Psoas muscle (tissue), 8 donors: ENCODE data around the gene MTG1. TPM values are rescaled to one million over a fixed set of nuclear protein-coding genes. Genes with fewer than 3 reads are reported as not detected.

ENCODE experiments used
- ATAC-seq, 4 donors: fragments of 200-7000 bp; cut with Tn5 transposase; one replicate each; pipeline ENCODE4 v1.9.1; 2020; ENCODE audit warnings: moderate library complexity in 3 of 4, mild to moderate bottlenecking in 2 of 4
- DNase-seq, 2 donors: peaks; one replicate each; pipeline ENCODE4 v3.0.0-alpha.2; 2020
- H3K27ac ChIP-seq: fragments of 200-600 bp; one replicate; pipeline ENCODE4 v1.8.0; 2022
- H3K27me3 ChIP-seq, 3 donors: fragments of 200-600 bp in 1 of 3; one replicate each; pipeline versions ENCODE4 v1.6.1 to v1.8.0; 2013 to 2022; ENCODE audit warnings: low read length in 2 of 3, mild to moderate bottlenecking in 2 of 3, moderate library complexity in 1 of 3; ENCODE audit not compliant: insufficient read depth in 3 of 3
- H3K36me3 ChIP-seq, 2 donors: fragments of 200-600 bp in 1 of 2; one replicate each; pipeline versions ENCODE4 v1.6.1 to v1.8.0; 2013 to 2022; ENCODE audit warnings: low read depth in 1 of 2, mild to moderate bottlenecking in 1 of 2, moderate library complexity in 1 of 2; ENCODE audit not compliant: insufficient read depth in 1 of 2
- H3K4me1 ChIP-seq: fragments of 200-600 bp; one replicate; pipeline ENCODE4 v1.8.0; 2022
- H3K4me3 ChIP-seq: fragments of 200-600 bp; one replicate; pipeline ENCODE4 v1.8.0; 2022; ENCODE audit warnings: mild to moderate bottlenecking
- H3K9me3 ChIP-seq: fragments of 200-600 bp; one replicate; pipeline ENCODE4 v1.8.0; 2022
- CTCF ChIP-seq: fragments of 200-600 bp; IDR thresholded peaks from one replicate; pipeline ENCODE4 v1.8.0; 2022; ENCODE audit warnings: antibody characterized with exemption
- WGBS, 3 donors: extraction: QIAGEN DNeasy Blood & Tissue Kit; methylation state at CpG; one replicate each; pipeline versions ENCODE4 v1.1.6 to v1.1.7; 2013; 5-methylcytosine and 5-hydroxymethylcytosine counted together
- intact Hi-C, 2 donors: fragments of 100-400 bp; cut with DNase I; formaldehyde crosslinking; loops; one replicate each; pipeline versions ENCODE4 v1.11.0 to v1.14.2; 2022
- polyA plus RNA-seq, 3 donors: library from polyadenylated mRNA; stranded (reverse); fragments of 200-250 nt; gene quantifications; one replicate each; pipeline ENCODE4 v1.2.3, GENCODE V29; 2013
- total RNA-seq, 4 donors: library from RNA; stranded (reverse); fragmentation: NEBNext Ultra II Directional in 2 of 4; extraction: Animal tissue kit (Norgen Biotek cat#: 25700) in 2 of 4; gene quantifications; one replicate each; pipeline versions ENCODE4 v1.2.1 to v1.2.4, GENCODE V29; 2021 to 2023
- donor health status: healthy with polysubstance abuse.
- donor health status: DM: no; HTN: no; CAD: no; lungs with moderate emphysema.
- donor health status: Bipolar disorder and iron deficiency.
- donor health status: healthy.
- donor health status: DM: yes; HTN: yes; CAD: no.
- donor health status: DM: no; HTN: no; CAD: no.
- donor health status: DM: no; HTN: no; CAD: no.
- donor health status: DM: yes; HTN: yes; CAD: no.

Gene MTG1
- total and polyA plus RNA-seq, 7 donors: 22.7 to 67.1 (median 31.5) TPM

- H3K4me3 ChIP-seq: peak overlapping the region; percentile 80
- peaks cover 0 to 30% of the 10 kb centered on the region in 2 donors for H3K36me3 ChIP-seq
- H3K27me3 ChIP-seq: no peaks in the 10 kb centered on the region
- H3K4me1 ChIP-seq: peaks cover 7% of the 10 kb centered on the region
- no peaks in the 10 kb centered on the region for H3K9me3 ChIP-seq
- intact Hi-C loops: no loop called here
- ATAC-seq (peak; percentile 13 to 28 (median 22)), DNase-seq (no peak)
- WGBS, 3 donors: 73 to 91% (median 79%) methylated on average over 34 to 36 of the region's 36 CpGs
- no peak for TF ChIP-seq CTCF
- H3K27ac ChIP-seq: no peak overlapping the region
These were observed 13.9 kb upstream of the MTG1 start for GRCh38 chr10:133379801-133380666.

- Histone ChIP-seq H3K9me3 (no peaks in the 10 kb centered on the region), H3K27ac (no peak overlapping the region), H3K4me1 (peaks cover 7% of the 10 kb centered on the region), H3K36me3 (peaks cover 0 to 30% of the 10 kb centered on the region in 2 donors), H3K27me3 (no peaks in the 10 kb centered on the region), H3K4me3 (no peak overlapping the region)
- no peak for TF ChIP-seq CTCF
- DNase-seq (no peak), ATAC-seq (no peak)
- intact Hi-C loops: no loop called here
- 91 to 95% (median 92%) methylated on average over 8 of the region's 8 CpGs for WGBS, 3 donors
These were observed 12.9 kb upstream of the MTG1 start for GRCh38 chr10:133381036-133381435.

DNA sequence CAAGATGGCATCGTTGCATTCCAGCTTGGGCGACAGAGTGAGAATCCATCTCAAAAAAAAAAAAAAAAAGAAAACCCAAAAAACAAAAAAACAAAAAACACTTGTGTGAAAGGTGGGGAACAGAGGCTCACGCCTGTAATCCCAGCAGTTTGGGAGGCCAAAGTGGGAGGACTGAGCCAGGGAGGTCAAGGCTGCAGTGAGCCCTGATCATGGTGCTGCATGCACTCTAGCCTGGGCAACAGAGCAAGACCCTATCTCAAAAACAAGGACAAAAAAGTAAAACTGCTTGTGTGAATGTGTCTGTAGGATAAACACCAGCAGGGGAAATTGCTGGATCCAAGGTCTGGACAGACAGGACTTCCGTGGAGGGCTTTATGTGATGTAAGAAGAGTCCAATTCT is 10.4 kb upstream of the MTG1 start:
- no peak overlapping the region for H3K4me3 ChIP-seq
- no peak for TF ChIP-seq CTCF
- peaks cover 7% of the 10 kb centered on the region for H3K4me1 ChIP-seq
- no peaks in the 10 kb centered on the region for H3K27me3 ChIP-seq
- 93 to 96% (median 95%) methylated on average over 4 of the region's 4 CpGs for whole genome bisulfite sequencing, 3 donors
- H3K36me3 ChIP-seq: peaks cover 0 to 30% of the 10 kb centered on the region in 2 donors
- intact Hi-C loops: no loop called here
- no peaks in the 10 kb centered on the region for H3K9me3 ChIP-seq
- H3K27ac ChIP-seq: no peak overlapping the region
- DNase-seq (no peak), ATAC-seq (no peak)

- H3K4me3 ChIP-seq: no peak overlapping the region
- no peak for ATAC-seq
- no peak for TF ChIP-seq CTCF
- no peaks in the 10 kb centered on the region for H3K9me3 ChIP-seq
- WGBS, 3 donors: 93 to 94% (median 94%) methylated on average over 13 of the region's 13 CpGs
- peaks cover 7% of the 10 kb centered on the region for H3K4me1 ChIP-seq
- peaks cover 0 to 30% of the 10 kb centered on the region in 2 donors for H3K36me3 ChIP-seq
- H3K27me3 ChIP-seq: no peaks in the 10 kb centered on the region
- DNase-seq: no peak
- no peak overlapping the region for H3K27ac ChIP-seq
- intact Hi-C loops: no loop called here
These were observed 9.9 kb upstream of the MTG1 start for GRCh38 chr10:133384071-133384470.
